8988T (cell line): ENCODE measurements around the gene CRIP2.

Experiments used
- DNase-seq: peaks from one replicate; pipeline ENCODE4 v3.0.0; 2011

The CRIP2 gene

DNA sequence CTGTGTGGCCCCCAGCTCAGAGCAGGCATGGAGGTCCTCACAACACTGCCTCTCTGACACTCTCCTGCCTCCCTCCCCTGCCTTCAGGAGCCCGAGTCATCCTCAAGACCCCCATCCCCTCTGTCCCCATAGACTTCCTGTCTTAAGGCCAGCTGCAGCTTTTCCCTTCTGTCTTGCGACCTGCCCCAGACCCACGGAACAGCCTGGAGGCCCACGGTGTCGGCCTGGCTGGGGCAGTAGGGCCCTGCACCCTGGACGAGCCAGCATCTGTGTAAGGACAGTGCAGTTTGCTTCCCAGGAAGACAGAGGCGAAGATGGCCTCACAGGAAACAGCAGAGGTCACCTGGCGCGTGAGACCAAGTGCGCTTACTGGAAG lies 26.1 kb downstream of the CRIP2 start:
- DNase-seq = peak; percentile 35

DNA sequence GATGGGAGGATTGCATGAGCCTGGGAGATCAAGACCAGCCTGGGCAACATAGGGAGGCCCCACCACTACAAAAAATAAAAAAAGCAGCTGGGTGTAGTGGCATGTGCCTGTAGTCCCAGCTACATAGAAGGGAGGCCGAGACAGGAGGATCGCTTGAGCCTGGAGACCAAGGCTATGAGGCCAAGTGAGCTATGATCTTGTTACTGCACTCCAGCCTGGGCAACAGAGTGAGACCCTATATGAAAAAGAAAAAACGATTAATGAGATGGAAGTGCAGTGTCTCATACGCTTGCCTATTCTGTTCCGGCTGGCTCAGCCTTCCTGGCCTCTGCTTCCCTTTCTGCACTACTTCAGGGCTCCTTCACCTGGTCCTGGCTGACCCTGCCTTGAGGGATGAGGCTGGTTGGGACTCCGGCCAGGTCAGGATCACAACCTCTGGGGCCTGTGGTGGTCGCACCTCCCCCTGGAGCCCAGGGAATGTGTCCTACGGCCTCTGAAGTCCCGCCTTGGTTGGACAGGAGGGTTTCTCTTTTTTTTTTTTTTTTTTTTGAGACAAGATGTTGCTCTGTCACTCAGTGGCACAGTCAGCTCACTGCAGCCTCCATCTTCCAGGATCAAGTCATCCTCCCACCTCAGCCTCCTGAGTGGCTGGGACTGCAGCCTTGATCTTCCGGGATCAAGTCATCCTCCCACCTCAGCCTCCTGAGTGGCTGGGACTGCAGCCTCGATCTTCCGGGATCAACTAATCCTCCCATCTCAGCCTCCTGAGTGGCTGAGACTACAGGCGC lies 27.1 kb downstream of the CRIP2 start:
- no peak for DNase-seq

DNA sequence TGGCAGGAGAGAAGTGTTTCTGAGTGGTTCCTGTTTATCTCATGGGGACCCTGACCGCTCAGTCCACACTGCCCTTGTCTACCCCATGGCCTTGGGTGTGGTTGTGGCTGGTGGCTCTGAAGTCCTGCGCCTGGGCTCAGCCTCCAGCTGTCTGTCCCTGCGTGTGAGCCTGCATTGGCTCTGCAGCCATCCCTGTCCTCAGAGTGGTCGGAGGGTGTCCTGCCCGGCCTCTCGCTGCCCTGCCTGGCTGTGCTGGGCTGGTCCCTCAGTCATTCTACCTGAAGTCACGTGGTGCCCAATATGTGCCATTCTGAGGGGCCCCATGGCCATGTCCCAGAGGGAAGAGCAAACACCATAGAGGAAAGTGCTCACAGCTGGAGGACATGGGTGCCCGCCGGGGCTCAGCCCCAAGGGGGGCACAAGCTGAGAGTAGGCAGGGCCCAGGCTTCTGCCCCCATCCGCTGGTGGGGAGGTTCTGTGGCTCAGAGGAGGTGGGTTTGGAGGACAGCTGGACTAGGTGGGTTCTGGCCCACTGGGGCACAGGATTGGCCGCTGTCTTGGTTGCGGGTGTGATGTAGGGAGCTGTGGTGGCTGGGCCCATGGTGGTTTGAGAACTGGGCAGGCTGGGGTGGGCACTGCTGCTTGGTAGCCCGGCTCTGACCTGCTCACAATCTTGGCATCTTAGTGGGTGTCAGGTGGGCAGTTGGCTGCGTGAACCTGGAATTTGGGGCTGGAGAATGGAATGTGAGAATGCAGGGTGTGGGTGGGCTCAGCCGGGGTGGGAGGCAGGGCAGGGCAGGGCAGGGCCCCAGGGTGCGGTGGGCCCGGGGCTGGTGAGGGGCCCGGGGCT lies 28.1 kb downstream of the CRIP2 start:
- DNase-seq = peak; percentile 26

DNA sequence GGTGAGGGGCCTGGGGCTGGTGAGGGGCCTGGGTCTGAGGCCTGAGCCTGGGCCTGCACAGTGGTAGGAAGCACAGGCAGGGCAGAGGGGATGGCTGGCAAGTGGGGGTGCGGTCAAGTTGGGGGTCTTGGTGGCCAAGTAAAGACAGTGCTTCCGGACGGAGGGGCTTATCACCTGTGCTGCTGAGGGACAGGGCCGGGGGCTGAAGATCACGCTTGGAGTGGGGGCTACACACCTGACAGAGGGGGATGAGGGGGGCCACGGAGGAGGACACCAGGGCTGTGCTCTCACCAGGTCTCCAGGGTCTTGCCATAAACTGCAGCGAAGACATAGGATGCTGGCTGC lies 28.6 kb downstream of the CRIP2 start:
- no peak for DNase-seq

DNA sequence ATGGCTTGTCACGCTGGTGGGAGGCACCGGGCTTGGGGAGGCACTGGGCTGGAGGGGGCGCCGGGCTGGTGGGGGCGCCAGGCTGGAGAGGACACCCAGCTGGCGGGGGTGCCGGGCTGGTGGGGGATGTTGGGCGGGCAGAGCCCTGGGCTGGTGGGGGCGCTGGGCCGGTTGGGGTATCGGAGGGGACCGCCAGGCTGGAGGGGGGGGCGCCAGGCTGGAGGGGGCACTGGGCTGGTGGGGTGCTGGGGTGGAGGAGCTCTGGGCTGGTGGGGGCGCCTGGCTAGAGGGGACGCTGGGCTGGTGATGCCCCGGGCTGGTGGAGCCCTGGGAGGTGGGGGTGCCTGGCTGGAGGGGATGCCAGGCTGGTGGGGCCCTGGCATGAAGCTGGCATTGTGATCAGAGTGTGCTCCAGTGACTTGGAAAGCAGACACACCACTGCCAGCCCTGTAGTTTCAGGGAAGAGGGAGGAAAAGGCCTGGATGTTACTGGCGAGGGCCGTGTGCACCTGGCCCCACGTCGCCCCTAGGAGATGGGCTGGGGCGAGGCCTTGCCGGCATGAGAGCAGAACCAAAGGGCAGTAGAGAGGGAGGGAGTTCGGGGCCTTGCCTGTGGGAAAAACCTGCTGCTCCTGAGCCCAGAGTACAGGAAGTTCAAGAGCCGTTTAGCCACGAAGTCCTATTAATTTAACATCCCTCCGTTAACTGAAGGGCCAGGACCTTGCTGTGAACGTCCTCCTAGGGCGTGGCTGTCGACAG lies 29.5 kb downstream of the CRIP2 start:
- DNase-seq = no peak

DNA sequence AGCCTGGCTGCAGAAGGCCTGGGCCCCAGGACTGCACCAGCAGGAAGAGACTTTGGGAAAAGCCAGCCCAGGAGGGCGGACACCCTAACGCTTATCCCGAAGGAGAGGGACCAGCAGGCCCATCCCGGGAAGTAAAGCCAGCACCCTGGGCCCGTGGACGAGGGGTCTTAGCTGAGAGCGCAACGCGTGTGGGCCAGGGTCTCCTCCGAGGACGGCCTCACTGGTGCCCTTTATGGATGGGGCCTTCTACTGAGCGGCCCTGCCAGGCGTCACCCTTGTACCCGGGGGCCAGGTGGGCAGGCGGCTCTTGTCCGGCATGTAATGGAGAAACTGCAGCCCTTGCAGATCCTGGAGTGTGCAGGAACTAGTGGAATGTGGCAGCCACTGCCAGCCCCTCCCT lies 30.5 kb downstream of the CRIP2 start:
- peak; percentile 18 for DNase-seq

DNA sequence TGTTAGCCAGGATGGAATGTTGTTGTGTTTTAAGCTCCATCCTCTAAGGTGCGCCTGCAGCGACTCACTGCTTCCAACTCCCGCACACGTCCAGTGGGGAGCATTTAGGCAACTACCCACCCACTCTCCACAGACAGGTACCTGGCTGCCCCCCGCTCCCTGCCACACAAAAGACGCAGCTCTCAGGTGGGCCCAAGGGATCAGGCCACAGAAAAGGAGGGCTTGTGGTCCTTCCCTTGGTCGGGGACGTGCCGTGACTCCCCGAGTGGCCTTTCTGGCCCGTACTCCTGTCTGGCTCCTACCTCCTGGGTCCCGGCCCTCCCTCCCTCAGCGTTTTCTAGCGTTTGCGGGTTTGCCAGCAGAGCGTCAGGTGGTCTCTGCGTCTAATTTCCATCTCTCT lies 32.6 kb downstream of the CRIP2 start:
- no peak for DNase-seq

DNA sequence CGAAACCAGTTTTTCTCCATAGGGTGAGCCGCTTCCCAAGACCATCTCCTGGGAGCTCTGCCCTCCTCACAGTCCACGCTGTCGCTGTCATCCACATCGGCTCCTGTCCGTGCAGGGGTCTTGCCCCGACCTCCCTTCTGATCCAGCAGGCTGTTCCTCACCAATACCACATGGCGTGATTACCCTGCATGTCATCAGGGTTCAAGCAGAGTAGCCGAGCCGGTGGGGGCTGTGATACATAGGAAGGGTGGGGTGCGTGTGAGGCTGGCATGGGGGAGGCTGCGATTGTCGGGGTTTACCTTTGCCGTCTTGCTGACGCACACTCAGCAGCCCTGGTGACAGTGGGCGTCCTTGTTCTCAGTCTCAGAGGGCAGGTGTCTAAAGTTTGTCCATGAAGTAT lies 33.4 kb downstream of the CRIP2 start:
- DNase-seq = no peak

DNA sequence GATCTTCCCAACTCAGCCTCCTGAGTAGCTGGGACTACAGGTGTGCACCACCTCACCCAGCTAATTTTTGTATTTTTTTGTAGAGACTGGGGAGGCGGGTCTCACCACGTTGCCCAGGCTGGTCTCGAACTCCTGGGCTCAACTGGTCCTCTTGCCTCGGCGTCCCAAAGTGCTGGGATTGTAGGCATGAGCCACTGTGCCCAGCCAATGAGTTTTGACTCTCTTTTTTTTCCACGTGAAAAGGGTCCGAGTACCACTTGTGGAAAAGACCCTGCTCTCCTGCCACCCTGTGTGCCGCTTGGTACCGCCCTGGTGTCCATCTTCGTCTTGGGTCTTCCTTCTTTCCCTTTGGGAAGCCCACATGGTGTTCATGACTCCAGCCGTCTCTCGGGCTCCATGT lies 34.0 kb downstream of the CRIP2 start:
- DNase-seq = no peak

DNA sequence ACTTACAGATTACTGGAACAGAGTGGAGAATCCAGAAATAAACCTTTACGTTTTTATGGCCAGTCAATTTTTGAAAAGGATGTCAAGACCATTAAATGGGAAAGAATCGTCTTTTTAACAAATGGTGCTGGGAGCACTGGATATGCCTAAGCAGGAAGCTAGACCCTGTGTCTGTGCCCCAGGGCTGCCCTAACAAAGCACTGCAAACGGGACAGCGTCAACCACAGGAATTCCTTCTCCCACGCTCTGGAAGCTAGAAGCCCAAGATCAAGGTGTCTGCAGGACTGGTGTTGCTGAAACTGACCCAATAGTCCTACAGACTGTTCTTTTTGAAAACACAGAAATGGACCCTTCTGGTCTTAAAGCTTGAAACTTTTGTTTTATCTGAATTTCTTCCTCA lies 42.5 kb downstream of the CRIP2 start:
- DNase-seq = no peak

DNA sequence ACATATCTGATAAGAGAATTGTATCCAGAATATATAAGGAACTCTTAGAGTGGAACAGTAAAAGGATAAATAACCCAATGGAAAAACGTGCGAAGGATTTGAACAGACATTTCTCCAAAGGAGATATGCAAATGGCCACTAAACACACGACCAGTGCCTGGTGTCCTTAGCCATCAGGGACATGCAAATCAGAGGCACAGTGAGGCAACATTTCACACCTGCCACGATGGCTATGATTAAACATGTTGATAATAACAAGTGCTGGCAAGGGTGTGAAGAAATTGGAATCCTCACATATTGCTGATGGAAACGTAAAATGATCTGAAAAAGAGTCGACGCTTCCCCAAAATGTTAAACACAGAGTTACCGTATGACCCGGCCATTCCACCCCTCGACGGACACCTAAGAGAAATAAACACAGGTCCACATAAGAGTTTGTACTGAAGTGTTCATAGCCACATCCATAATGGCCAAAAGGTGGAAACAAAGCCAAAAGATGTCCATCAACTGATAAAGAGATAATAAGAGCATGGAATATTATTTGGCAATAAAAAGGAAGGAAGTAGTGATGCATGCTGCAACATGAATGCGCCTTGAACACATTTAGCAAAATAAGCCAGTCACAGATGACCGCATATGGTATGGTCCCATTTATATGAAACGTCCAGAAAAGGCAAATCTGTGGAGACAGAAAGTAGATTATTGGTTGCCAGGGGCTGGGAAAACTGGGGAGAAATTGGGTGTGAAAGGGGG lies 45.5 kb downstream of the CRIP2 start:
- no peak for DNase-seq

DNA sequence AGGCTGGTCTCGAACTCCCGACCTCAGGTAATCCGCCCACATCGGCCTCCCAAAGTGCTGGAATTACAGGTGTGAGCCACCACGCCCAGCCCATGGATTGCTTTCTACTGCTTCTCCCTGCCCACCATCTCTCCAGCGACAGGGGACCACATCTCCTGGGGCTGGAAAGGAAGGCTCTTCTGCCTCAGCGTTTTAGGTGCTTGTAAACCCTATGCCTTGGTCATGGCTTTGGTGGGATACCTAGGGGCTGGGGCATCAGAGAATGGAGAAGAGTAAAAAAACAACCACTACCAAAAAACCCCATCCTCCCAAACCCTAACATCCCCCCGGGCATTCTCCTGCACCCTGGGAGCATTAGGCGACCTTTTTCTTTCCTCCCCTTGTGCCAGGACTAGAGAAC lies 50.7 kb downstream of the CRIP2 start:
- DNase-seq = peak; percentile 37

DNA sequence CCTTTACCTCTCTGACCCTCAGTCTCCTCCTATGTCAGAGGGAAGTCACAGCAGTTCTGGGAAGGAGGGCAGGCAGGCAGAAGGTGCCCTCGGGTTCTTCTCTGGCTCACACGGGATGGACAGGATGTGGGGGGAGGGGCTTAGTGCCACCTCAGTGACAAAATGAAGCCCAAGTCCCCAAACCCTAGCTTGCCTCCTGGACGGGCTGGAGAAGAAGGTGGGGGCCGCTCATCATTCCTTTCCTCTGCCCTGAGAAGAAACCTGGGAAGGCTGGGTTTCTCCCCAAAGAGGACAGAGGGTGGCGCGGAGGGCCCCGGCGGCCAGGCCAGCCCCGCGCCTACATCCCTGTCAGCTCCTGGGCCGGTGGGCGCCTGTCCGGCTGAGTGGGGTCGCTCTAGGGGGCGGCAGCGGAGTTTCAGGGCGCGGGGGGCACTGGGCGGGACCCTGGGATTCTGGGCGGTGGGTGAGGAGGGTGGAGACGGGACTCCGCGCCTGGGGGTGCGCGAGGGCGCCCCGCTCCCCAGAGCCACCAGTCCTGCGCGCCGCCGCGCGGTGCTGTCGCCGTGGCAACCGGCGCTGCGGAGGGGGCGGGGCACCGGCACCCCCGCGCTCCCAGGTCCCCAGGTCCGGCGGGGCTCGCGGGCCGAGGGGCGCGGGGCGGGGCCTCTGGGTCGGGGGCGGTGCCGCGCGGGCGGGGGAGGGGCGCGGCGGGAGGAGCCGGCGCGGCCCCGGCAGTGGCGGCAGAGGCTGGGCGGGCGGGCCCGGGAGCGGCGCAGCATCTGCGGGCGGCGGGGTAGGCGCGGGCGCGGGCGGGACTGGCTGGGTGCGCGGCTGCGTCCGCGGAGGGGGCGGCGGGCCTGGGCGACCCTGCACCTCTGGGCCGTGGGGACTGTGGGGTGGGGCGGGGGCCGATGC lies 51.5 kb downstream of the CRIP2 start, which contains the start of gene TMEM121:
Gene TMEM121, plus strand, starts transcription at position 723 of the 915 bp plus-strand sequence. CDS start 2,252 bp downstream, outside the sequence.
- peak; percentile 73 for DNase-seq

DNA sequence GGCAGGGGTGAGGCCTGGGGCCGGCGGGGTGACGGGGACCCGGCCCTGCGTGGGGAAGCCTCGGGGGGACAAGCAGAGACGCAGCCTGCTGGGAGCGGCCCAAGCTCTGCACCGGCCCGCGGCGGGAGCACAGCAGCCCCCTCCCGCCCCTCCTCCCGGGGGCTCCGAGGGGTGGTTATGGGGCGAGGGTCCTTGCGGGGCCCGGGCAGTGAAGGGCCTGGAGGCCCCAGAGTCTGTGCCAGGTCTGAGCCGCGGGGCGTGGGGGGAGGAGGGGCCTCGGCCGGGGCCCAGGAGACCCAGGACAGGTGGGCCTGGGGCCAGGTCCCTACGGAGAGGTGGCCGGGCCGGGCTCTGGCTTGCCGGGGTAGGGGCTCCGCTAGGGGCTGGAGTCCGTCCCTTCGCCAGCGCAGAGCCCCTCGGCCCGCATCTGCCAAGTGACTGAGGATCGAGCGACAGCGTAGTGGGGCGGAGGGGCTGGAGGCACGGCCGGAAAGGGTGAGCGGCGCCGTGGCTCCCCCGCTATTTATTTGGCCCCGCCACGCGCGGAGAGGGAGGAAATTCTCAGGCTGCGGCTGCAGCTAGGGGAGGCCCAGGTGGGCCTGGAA lies 52.3 kb downstream of the CRIP2 start:
- DNase-seq = peak; percentile 50

DNA sequence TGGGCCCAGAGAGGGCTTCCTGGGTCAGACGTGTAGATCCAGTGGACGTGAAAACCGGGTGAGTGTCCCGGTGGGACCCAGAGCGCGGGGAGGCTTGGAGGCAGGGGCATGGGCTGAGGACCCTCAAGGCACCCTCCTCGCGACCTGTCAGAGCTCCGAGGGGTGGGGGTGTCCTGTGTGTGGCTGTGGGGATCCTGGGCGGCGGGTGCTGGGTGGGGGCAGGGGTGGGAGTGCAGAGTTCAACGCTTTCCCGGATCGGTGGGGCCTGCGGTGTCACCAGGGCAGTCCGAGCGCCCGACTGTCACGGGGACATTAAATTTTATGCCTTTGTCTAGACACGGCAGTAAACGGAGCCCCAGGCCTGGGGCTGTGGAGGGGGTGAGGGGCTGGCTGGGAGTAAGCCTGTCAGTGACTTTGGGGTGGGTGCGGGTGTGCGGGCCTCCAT lies 52.8 kb downstream of the CRIP2 start:
- peak; percentile 44 for DNase-seq

DNA sequence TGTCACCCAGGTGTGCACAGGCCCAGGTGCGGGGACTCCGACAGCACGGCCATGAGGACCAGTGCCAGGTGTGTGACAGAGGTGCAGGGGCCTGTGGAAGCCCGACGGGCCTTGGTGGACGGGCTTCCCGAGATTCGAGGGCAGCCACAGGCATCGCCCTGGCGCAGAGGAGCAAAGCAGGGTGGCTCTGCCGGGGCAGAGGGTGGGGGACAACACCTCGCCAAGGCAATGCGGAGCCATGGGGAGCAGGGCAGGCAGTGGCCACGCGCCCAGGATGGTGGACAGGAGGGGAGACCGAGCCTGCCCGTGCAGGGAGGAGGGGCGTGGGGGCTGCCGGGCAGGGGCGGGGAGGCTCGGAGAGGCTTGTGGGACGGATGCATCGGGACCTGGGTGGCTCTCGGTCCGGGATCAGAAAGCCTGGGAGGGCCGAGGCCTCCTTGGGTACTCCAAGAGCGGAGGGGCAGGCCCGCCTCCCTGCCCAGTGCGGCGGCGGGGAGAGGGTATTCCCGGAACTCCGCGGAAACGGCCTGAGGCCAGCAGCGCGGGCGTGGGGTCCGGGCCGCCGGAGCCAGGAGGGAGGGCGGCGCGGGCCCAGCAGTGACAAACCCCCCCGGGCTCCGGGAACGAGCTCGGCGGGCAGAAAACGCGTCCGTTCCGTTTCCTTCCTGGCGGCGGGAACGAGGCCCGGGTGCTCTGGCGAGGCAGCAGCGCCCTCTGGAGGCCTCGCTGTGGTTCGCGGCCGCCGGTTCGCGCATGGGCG lies 53.4 kb downstream of the CRIP2 start:
- peak; percentile 100 for DNase-seq

DNA sequence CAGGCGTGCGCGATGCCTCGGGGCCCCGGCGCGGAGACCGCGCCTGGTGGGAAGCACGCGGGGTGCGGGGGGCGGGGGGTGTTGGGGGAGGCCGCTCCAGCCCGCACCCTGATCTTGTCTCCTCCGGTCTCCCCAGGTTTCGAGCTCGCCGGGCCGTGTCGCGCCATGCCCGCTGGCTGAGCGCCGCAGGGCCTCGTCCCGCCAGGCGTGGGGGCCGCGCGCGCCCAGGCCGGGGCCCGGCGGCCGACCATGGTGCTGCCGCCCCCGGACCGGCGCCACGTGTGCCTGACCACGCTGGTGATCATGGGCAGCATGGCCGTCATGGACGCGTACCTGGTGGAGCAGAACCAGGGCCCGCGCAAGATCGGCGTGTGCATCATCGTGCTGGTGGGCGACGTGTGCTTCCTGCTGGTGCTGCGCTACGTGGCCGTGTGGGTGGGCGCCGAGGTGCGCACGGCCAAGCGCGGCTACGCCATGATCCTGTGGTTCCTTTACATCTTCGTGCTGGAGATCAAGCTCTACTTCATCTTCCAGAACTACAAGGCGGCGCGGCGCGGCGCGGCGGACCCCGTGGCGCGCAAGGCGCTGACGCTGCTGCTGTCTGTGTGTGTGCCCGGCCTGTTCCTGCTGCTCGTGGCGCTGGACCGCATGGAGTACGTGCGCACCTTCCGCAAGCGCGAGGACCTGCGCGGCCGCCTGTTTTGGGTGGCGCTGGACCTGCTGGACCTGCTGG lies 54.1 kb downstream of the CRIP2 start:
- DNase-seq = no peak

DNA sequence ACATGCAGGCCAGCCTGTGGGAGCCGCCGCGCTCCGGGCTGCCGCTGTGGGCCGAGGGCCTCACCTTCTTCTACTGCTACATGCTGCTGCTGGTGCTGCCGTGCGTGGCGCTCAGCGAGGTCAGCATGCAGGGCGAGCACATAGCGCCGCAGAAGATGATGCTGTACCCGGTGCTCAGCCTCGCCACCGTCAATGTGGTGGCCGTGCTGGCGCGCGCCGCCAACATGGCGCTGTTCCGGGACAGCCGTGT lies 54.6 kb downstream of the CRIP2 start:
- DNase-seq = no peak
